Stimulated activated CD4-positive, alpha-beta T cell treated with anti-CD3 and anti-CD28 coated beads, Interleukin-4, amount 100 ng/mL, for 48 hours (primary cell): ENCODE results near the gene ANAPC16.
"Not testable (repeated sequence)": the region's sequence is repeated elsewhere in the genome, so short reads cannot be mapped to it uniquely, and the experiment has no call there.

Experiments used
- DNase-seq, 2 donors: peaks; one replicate each; pipeline ENCODE4 v3.0.0-alpha.2; 2020; ENCODE audit warnings: low read depth in 2 of 2

The ANAPC16 gene

GRCh38 chr10:72215611-72216549 lies at the start of gene ANAPC16, which contains the start of gene ASCC1:
ANAPC16 (plus strand) TSS chr10:72216012; CDS start chr10:72223915, 7,903 bp downstream.
ASCC1 (minus strand) TSS chr10:72216276; CDS start chr10:72213298, 2,978 bp downstream.
- peak; percentile 92 to 93 for DNase-seq

GRCh38 chr10:72167118-72167517 lies 48.7 kb upstream of the ANAPC16 start:
- DNase-seq: no peak

- no peak for DNase-seq
These were observed 45.5 kb upstream of the ANAPC16 start for GRCh38 chr10:72170263-72170662.

- DNase-seq: no peak
These were observed 45.1 kb upstream of the ANAPC16 start for GRCh38 chr10:72170733-72171132.

GRCh38 chr10:72171175-72171630 lies 44.6 kb upstream of the ANAPC16 start:
- no peak for DNase-seq

GRCh38 chr10:72173262-72173618 lies 42.6 kb upstream of the ANAPC16 start:
- DNase-seq: no peak

- DNase-seq: no peak
These were observed 42.1 kb upstream of the ANAPC16 start for GRCh38 chr10:72173619-72174296.

- DNase-seq: no peak
These were observed 41.5 kb upstream of the ANAPC16 start for GRCh38 chr10:72174297-72174662.

- no peak for DNase-seq
These were observed 40.7 kb upstream of the ANAPC16 start for GRCh38 chr10:72175149-72175548.

- DNase-seq: no peak
These were observed 39.1 kb upstream of the ANAPC16 start for GRCh38 chr10:72176701-72177100.

GRCh38 chr10:72177454-72177853 lies 38.4 kb upstream of the ANAPC16 start:
- DNase-seq: no peak

- no peak for DNase-seq
These were observed 31.7 kb upstream of the ANAPC16 start for GRCh38 chr10:72184156-72184555.

GRCh38 chr10:72186258-72186981 lies 29.4 kb upstream of the ANAPC16 start:
- DNase-seq: no peak

GRCh38 chr10:72186982-72187330 lies 28.9 kb upstream of the ANAPC16 start:
- no peak for DNase-seq

GRCh38 chr10:72194949-72195348 lies 20.9 kb upstream of the ANAPC16 start:
- no peak for DNase-seq

- DNase-seq: no peak
These were observed 14.9 kb upstream of the ANAPC16 start for GRCh38 chr10:72200883-72201282.

- DNase-seq: no peak
These were observed 14.5 kb upstream of the ANAPC16 start for GRCh38 chr10:72201293-72201692.

GRCh38 chr10:72204296-72204695 lies 11.5 kb upstream of the ANAPC16 start:
- DNase-seq: no peak

GRCh38 chr10:72204724-72205123 lies 11.1 kb upstream of the ANAPC16 start:
- DNase-seq: no peak

GRCh38 chr10:72206511-72207229 lies 9.1 kb upstream of the ANAPC16 start:
- no peak for DNase-seq

GRCh38 chr10:72208526-72208925 lies 7.3 kb upstream of the ANAPC16 start:
- DNase-seq: not testable (repeated sequence)

- not testable (repeated sequence) for DNase-seq
These were observed 4.4 kb upstream of the ANAPC16 start for GRCh38 chr10:72211381-72211780.
